Progenitor cell of endocrine pancreas (in vitro differentiated cells): ENCODE data around the gene TNPO3. TPM values are rescaled to one million over a fixed set of nuclear protein-coding genes. Genes with fewer than 3 reads are reported as not detected.

ENCODE experiments used
- DNase-seq: peaks from one replicate; pipeline ENCODE4 v3.0.0; 2021; ENCODE audit warnings: low spot score; ENCODE audit not compliant: unreplicated experiment
- H3K27ac Mint-ChIP-seq: 2 replicates; pipeline ENCODE4 v1.8.0; 2021; ENCODE audit warnings: mild to moderate bottlenecking, moderate library complexity, mixed read lengths
- H3K27me3 Mint-ChIP-seq: 2 replicates; pipeline ENCODE4 v1.8.0; 2021; ENCODE audit warnings: mixed read lengths
- H3K36me3 Mint-ChIP-seq: 2 replicates; pipeline ENCODE4 v1.8.0; 2022; ENCODE audit warnings: mixed read lengths; ENCODE audit not compliant: insufficient read depth
- H3K4me1 Mint-ChIP-seq: 2 replicates; pipeline ENCODE4 v1.8.0; 2021; ENCODE audit warnings: low read depth, mixed read lengths
- H3K4me3 Mint-ChIP-seq: 2 replicates; pipeline ENCODE4 v1.8.0; 2021; ENCODE audit warnings: low read depth, mild to moderate bottlenecking, moderate library complexity, mixed read lengths
- H3K9me3 Mint-ChIP-seq: 2 replicates; pipeline ENCODE4 v1.8.0; 2021; ENCODE audit warnings: low read depth, mixed read lengths
- total RNA-seq: library from RNA; stranded (reverse); gene quantifications from 2 replicates; pipeline ENCODE4 v1.2.1, GENCODE V29; 2021
- TF ChIP-seq, protein P1 (sequence below): fragments of 200-600 bp; sonication (generic); IDR thresholded peaks from one replicate; pipeline ENCODE4 v1.5.0; 2021; ENCODE audit warnings: antibody characterized with exemption, mild to moderate bottlenecking; ENCODE audit not compliant: unreplicated experiment

Gene TNPO3
- total RNA-seq, 1 donor from 2014 or later = 44.8 TPM

DNA sequence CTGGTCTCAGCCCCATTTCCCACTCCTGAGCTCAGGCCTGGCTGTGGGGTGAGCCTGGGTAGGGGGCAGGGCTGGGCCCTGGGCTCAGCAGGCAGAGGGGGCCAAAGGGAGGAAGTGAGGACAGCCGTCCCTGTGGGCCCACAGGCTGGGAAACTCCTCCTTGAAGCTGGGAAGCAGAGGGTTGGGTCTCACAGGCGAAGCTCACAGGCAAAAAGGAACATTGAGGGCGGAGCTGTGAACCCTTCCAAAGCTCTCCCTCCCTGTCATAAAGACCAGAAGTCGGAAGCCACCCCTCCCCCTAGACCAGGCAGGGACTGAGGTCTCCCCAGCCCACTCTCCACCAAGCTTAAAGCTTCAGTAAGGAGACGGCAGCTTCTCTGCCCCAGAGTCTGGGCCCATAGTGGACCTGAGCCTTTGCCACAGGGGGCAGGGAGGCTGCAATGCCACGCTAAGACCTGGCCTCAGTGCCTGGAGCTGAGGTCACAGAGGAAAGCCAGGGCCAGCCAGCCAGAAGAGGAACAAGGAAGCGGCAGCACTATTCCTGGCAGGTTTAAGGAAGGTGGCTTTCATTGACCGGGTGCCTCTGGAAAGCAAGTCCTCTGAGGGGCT lies 143.4 kb downstream of the TNPO3 start:
- no peaks in the 10 kb centered on the region for H3K9me3 Mint-ChIP-seq
- peaks cover 38% of the 10 kb centered on the region for H3K27me3 Mint-ChIP-seq
- H3K4me3 Mint-ChIP-seq = peak overlapping the region; percentile 74
- no peaks in the 10 kb centered on the region for H3K36me3 Mint-ChIP-seq
- peaks cover 9% of the 10 kb centered on the region for H3K4me1 Mint-ChIP-seq
- H3K27ac Mint-ChIP-seq = no peak overlapping the region
- TF ChIP-seq, protein P1, sequence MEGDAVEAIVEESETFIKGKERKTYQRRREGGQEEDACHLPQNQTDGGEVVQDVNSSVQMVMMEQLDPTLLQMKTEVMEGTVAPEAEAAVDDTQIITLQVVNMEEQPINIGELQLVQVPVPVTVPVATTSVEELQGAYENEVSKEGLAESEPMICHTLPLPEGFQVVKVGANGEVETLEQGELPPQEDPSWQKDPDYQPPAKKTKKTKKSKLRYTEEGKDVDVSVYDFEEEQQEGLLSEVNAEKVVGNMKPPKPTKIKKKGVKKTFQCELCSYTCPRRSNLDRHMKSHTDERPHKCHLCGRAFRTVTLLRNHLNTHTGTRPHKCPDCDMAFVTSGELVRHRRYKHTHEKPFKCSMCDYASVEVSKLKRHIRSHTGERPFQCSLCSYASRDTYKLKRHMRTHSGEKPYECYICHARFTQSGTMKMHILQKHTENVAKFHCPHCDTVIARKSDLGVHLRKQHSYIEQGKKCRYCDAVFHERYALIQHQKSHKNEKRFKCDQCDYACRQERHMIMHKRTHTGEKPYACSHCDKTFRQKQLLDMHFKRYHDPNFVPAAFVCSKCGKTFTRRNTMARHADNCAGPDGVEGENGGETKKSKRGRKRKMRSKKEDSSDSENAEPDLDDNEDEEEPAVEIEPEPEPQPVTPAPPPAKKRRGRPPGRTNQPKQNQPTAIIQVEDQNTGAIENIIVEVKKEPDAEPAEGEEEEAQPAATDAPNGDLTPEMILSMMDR = no peak
- no peak for DNase-seq

DNA sequence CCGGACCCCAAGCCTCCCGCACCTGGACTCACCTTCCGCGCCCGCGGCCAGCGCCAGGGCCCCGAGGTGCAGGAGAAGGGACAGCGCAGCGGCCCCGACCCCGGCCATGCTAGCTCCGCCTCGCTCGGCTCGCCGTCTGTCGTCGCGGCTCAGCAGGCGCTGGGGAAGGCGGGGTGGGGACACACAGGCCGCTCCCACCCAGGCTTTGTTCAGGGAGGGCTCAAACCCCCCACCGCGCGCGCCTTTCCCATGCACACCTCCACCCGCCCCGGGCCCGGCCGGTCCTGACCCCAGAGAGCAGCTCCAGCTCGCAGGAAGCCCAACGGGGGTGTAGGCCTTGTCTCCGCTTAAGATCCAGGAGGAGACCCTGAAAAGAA lies 144.4 kb downstream of the TNPO3 start, which contains the start of gene KCP:
Gene KCP, minus strand, starts transcription at position 141 of the 377 bp plus-strand sequence. Its CDS starts 33 bp downstream, at position 108.
- peak within 1 kb of the TSS; percentile 74 for H3K4me3 Mint-ChIP-seq
- no peaks in the 10 kb centered on the region for H3K36me3 Mint-ChIP-seq
- peak; percentile 36 for DNase-seq
- H3K27ac Mint-ChIP-seq = peak within 1 kb of the TSS; percentile 62
- H3K9me3 Mint-ChIP-seq = no peaks in the 10 kb centered on the region
- TF ChIP-seq, protein P1 = no peak
- peaks cover 9% of the 10 kb centered on the region for H3K4me1 Mint-ChIP-seq
- peaks cover 35% of the 10 kb centered on the region for H3K27me3 Mint-ChIP-seq

DNA sequence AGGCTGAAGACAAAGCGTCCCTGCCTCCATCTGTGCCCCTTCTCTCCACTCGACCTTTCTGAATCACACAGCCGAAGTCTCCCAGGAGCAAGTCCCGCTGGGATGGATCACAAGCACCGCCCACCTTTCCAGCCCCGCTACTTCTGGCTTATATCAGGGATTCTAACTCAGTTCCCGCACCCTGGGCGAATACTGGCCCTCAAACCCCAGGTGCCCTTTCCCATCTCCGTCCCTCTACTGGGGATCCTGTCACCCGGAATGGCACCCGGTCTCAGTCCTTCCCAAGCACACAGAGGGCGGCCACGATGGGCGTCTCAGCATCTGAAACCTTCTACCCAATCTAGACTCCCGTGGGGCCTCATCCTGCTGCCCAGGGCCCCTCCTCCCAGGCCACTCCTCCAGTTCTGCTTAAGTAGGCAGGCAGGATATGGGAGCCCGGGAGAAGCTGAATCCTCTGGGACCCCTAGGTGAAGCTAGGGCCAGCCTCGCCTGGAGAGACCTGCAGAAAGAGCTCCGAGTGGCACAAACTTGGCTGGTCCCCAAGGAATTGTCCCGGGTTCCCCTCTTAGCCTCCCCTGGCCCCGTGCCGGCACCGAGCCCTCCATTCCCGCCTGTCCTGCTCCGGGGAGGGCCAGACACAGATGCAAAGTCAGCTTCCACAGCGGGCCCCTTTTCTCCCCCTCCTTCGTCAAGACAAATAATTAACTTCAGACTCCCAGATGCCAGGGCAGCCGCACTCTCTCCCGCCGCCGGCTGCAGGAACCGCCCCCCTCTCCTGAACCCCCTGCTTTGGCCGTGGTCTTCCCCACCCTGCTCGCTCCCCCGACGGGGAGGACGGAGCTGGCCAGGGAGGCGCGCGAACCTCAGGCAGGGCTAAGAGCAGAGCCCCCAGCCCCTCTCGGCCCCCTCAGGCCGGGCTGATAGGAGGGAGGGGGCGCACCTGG lies 145.0 kb downstream of the TNPO3 start:
- peak overlapping the region; percentile 74 for H3K4me3 Mint-ChIP-seq
- TF ChIP-seq, protein P1 = no peak
- no peaks in the 10 kb centered on the region for H3K9me3 Mint-ChIP-seq
- no peak for DNase-seq
- peaks cover 8% of the 10 kb centered on the region for H3K4me1 Mint-ChIP-seq
- peaks cover 31% of the 10 kb centered on the region for H3K27me3 Mint-ChIP-seq
- no peaks in the 10 kb centered on the region for H3K36me3 Mint-ChIP-seq
- peak overlapping the region; percentile 33 for H3K27ac Mint-ChIP-seq

DNA sequence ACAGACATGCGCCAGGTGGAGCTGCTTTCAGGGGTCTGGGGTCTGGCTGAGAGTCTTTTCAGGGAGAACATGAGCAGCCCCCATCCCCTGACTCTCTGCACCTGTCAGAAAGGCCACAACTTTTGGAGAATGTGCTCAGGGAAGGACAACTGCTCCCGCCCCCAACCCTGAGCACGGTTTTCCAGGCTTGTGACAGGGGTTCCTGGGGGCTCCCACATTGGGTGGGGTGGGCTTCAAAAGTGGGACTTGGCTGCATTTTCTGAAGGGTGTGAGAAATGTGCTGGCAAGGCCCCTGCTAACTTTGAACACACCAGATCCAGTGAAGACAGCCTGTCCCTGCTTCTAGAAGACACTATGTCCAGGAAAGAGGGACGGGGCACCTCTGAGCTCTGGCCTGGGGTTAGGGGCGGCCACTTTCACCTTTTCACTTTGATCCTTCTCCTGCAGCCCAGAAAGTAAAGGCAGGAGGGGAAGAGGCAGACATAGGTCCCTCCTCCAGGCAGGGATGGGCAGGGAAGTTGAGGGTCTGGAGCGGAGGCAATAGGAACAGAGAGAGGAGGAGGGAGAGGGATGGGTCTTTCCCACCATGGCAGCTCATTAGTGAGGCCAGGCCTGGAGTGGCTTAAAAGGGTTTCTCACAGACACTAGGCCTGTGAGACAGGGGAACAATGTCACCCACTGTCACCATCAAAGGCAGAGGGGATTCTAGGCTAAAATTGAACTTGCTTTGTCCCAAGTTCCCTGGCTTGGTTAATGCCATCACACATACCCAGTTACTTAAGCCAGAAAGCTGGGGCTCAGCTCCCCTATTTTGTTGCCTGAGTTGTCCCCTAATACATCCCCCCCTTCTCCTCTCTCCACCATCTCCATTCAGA lies 145.9 kb downstream of the TNPO3 start:
- H3K9me3 Mint-ChIP-seq = no peaks in the 10 kb centered on the region
- TF ChIP-seq, protein P1 = no peak
- peaks cover 26% of the 10 kb centered on the region for H3K27me3 Mint-ChIP-seq
- H3K4me3 Mint-ChIP-seq = peak overlapping the region; percentile 74
- H3K27ac Mint-ChIP-seq = no peak overlapping the region
- H3K36me3 Mint-ChIP-seq = no peaks in the 10 kb centered on the region
- H3K4me1 Mint-ChIP-seq = peaks cover 8% of the 10 kb centered on the region
- no peak for DNase-seq
